Left ventricle myocardium inferior (tissue), 1 donor: Measurements from ENCODE around the gene CADPS2. TPM values are rescaled to one million over a fixed set of nuclear protein-coding genes. Genes with fewer than 3 reads are reported as not detected.

ENCODE experiments used
- DNase-seq: peaks from one replicate; pipeline ENCODE4 v3.0.0-alpha.2; 2020
- H3K27ac ChIP-seq: fragments of 200-600 bp; replicated peaks from 2 replicates; pipeline ENCODE4 v1.8.0; 2021
- H3K27me3 ChIP-seq: fragments of 200-600 bp; 2 replicates; pipeline ENCODE4 v1.8.0; 2021; ENCODE audit warnings: low read depth
- H3K36me3 ChIP-seq: fragments of 200-600 bp; 2 replicates; pipeline ENCODE4 v1.8.0; 2021
- H3K4me1 ChIP-seq: fragments of 200-600 bp; 2 replicates; pipeline ENCODE4 v1.8.0; 2021
- H3K4me3 ChIP-seq: fragments of 200-600 bp; 2 replicates; pipeline ENCODE4 v1.8.0; 2021; ENCODE audit warnings: mild to moderate bottlenecking, moderate library complexity
- H3K9me3 ChIP-seq: fragments of 200-600 bp; replicated peaks from 2 replicates; pipeline ENCODE4 v1.8.0; 2021
- intact Hi-C: fragments of 100-400 bp; cut with micrococcal nuclease; formaldehyde crosslinking; loops from one replicate; pipeline ENCODE4 v1.11.0; 2022
- total RNA-seq: library from RNA; stranded (reverse); fragmentation: NEBNext Ultra II Directional; extraction: Animal tissue kit (Norgen Biotek cat#: 25700); gene quantifications from one replicate; pipeline ENCODE4 v1.2.1, GENCODE V29; 2021
- TF ChIP-seq, protein P1 (sequence below): fragments of 200-600 bp; IDR thresholded peaks from 2 replicates; pipeline ENCODE4 v1.8.0; 2021; ENCODE audit warnings: antibody characterized with exemption, mild to moderate bottlenecking, borderline replicate concordance
- donor health status: DM: no; HTN: yes; CAD: no; lungs with severe emphysema.

Gene CADPS2
- total RNA-seq, 1 donor from 2014 or later: 11.9 TPM

DNA sequence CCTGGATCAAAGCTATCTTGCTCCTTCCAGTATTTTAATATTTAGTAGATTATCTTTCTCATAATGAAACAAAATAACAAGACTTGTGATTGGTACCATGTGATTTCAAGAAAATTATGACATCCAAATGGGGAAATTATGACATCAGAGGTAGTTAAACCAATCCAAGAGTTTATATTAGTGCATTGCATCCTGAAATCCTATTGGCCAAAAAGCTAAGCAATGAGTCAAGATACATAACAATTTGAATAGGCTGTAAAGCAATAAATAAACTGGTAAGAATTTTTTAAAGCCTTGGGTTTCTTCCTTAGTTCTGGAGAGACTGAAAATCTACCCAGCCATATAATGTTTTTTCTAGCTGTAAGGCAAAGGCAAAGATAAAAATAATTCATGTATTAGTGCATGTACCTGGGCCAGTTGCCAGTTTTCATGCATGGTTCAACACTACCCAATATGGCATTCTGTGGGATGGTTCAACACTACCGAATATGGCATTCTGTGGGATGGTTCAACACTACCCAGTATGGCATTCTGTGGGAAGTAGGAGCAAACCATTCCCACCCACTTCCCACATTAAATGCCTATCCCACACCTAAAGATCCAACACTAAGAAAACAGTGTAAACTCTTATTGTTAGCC, 183.3 kb downstream of the CADPS2 start, which contains the start of gene RNF148:
TSS of gene RNF148 (minus strand) at position 51 of the 639 bp plus-strand sequence. CDS start 172 bp downstream, outside the sequence.
- intact Hi-C loops: no loop called here
- H3K4me1 ChIP-seq: peaks cover 4% of the 10 kb centered on the region
- DNase-seq: no peak
- H3K27ac ChIP-seq: no peak within 1 kb of the TSS
- H3K27me3 ChIP-seq: no peaks in the 10 kb centered on the region
- H3K36me3 ChIP-seq: no peaks in the 10 kb centered on the region
- TF ChIP-seq, protein P1, sequence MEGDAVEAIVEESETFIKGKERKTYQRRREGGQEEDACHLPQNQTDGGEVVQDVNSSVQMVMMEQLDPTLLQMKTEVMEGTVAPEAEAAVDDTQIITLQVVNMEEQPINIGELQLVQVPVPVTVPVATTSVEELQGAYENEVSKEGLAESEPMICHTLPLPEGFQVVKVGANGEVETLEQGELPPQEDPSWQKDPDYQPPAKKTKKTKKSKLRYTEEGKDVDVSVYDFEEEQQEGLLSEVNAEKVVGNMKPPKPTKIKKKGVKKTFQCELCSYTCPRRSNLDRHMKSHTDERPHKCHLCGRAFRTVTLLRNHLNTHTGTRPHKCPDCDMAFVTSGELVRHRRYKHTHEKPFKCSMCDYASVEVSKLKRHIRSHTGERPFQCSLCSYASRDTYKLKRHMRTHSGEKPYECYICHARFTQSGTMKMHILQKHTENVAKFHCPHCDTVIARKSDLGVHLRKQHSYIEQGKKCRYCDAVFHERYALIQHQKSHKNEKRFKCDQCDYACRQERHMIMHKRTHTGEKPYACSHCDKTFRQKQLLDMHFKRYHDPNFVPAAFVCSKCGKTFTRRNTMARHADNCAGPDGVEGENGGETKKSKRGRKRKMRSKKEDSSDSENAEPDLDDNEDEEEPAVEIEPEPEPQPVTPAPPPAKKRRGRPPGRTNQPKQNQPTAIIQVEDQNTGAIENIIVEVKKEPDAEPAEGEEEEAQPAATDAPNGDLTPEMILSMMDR: no peak
- H3K9me3 ChIP-seq: no peaks in the 10 kb centered on the region
- no peak within 1 kb of the TSS for H3K4me3 ChIP-seq

- intact Hi-C loops: no loop called here
- H3K9me3 ChIP-seq: no peaks in the 10 kb centered on the region
- TF ChIP-seq, protein P1: no peak
- H3K27me3 ChIP-seq: no peaks in the 10 kb centered on the region
- no peaks in the 10 kb centered on the region for H3K36me3 ChIP-seq
- H3K4me3 ChIP-seq: no peak within 1 kb of the TSS
- peaks cover 5% of the 10 kb centered on the region for H3K4me1 ChIP-seq
- no peak within 1 kb of the TSS for H3K27ac ChIP-seq
- no peak for DNase-seq
These were observed 187.2 kb downstream of the CADPS2 start, which contains the start of gene RNF133 for GRCh38 chr7:122699017-122699416. Gene RNF133 (minus strand): TSS chr7:122699117. CDS start chr7:122698918, 199 bp downstream.

DNA sequence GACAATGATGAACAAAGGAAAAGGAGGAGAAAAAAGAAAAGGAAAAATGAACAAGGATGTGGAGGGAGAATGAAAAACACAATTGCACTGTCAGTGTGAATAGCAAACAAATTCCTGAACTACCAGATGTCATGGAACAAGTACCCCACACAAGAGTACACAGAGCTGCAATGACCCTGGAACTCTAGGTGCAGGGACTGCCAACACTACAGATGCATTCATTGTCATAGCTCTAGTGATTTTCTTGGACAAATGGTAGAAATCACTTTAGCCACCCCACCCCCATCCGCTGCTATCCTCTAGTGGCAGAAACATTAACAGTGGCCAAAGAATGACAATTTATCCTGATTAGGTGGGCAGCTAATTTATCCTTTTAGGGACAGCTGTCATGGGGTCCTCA, 190.4 kb downstream of the CADPS2 start:
- Histone ChIP-seq H3K4me3 (no peak overlapping the region), H3K27me3 (no peaks in the 10 kb centered on the region), H3K27ac (no peak overlapping the region), H3K9me3 (no peaks in the 10 kb centered on the region), H3K4me1 (peaks cover 10% of the 10 kb centered on the region), H3K36me3 (no peaks in the 10 kb centered on the region)
- TF ChIP-seq, protein P1: no peak
- DNase-seq: no peak
- intact Hi-C loops: no loop called here

DNA sequence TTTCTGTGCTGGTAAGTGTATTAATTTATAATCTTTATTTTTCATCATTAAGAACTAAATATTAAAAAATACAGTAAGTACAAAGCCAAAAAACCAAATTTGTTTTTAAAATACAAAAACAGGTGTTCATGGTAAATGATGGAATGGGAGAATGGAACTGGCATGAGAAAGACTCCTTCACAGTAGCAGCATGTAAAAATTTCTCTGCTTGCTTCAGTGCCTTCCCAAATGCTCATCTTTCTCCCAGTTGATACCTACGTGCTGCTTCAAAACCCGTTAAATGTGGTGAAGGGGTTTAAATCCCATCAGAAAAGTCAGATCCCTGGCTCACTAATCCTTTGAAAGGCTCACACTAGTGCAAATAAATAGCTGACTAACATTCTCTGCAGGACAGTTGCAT, 191.6 kb downstream of the CADPS2 start:
- intact Hi-C loops: no loop called here
- H3K4me1 ChIP-seq: peaks cover 10% of the 10 kb centered on the region

DNA sequence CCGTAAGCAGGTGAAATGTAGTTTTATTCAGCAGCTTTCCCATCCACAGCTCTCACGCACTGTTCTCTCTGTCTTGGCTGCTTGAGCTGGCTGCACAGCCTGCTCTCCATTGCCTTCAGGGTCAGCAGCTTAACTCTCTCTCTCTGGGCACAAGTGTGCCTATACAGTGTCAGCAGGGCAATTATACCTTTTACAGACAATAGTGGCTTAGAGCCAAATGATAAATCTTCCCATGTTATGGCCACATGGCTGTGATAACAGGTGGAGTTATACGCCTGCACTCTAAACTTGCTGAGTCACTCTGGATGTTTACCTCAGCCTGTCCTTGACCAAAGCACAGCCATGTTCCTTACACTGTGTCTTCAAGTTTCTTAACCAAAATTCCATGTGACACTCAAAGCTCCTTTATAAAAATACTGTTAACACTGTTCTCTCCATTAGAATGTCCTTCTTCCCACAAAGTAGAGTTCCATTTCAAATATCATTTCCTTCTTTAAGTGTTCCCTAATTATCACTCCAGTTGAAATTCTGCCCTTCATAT, 193.4 kb downstream of the CADPS2 start:
- H3K36me3 ChIP-seq: no peaks in the 10 kb centered on the region
- H3K27ac ChIP-seq: no peak overlapping the region
- intact Hi-C loops: no loop called here
- TF ChIP-seq, protein P1: no peak
- no peak overlapping the region for H3K4me3 ChIP-seq
- no peaks in the 10 kb centered on the region for H3K9me3 ChIP-seq
- DNase-seq: no peak
- no peaks in the 10 kb centered on the region for H3K27me3 ChIP-seq
- H3K4me1 ChIP-seq: peaks cover 18% of the 10 kb centered on the region

More for the DNA sequence above, 191.6 kb downstream of the CADPS2 start:
- no peaks in the 10 kb centered on the region for H3K27me3 ChIP-seq
- H3K9me3 ChIP-seq: no peaks in the 10 kb centered on the region
- TF ChIP-seq, protein P1: no peak
- H3K27ac ChIP-seq: no peak overlapping the region
- H3K36me3 ChIP-seq: no peaks in the 10 kb centered on the region
- no peak for DNase-seq
- H3K4me3 ChIP-seq: no peak overlapping the region
